ENCODE results near the gene SYT13. TPM values are rescaled to one million over a fixed set of nuclear protein-coding genes. Genes with fewer than 3 reads are reported as not detected.

SYT13 gene
- total and polyA plus RNA-seq, 2 of the 4 experiments (the other 2 are of a cell fraction): not detected

GRCh38 chr11:45237711-45238315 lies 48.3 kb downstream of the SYT13 start:
- in situ Hi-C loops (cut with MboI; ENCODE audit: low sequenced_read_pairs): no loop called here
- H3K14ac ChIP-seq (replicated peaks; ENCODE audit: low read depth, low read length): no peak overlapping the region
- H3K27ac ChIP-seq (ENCODE audit: insufficient read depth, low read length): no peak overlapping the region
- no peak overlapping the region for H3K23ac ChIP-seq (ENCODE audit: low read depth, low read length)
- BruUV-seq (replicated peaks): no TSS peak
- intact Hi-C loops (cut with micrococcal nuclease): no loop called here
- ChIA-PET POLR2A (ENCODE audit: unreplicated experiment) (no interaction called here), CTCF (no interaction called here)
- H3K27me3 ChIP-seq (ENCODE audit: control insufficient read depth, insufficient read depth, low read length): peaks cover 15% of the 10 kb centered on the region; the same call in 1 of the 2 replicates
- H3K4me1 ChIP-seq (ENCODE audit: control insufficient read depth, insufficient read depth, low read length): no peaks in the 10 kb centered on the region
- no peak overlapping the region for H4K8ac ChIP-seq (ENCODE audit: low read depth in 2 of 2, low read length in 2 of 2)
- no peaks in the 10 kb centered on the region for H3K36me3 ChIP-seq (ENCODE audit: control insufficient read depth, insufficient read depth, low read length)
- H3K9me3 ChIP-seq (ENCODE audit: control insufficient read depth, insufficient read depth, low read length): no peaks in the 10 kb centered on the region
- H3K56ac ChIP-seq (ENCODE audit: extremely low read depth, insufficient read depth, low read length): no peak overlapping the region
- TF ChIP-seq NFE2L2 (IDR thresholded peaks at IDR 0.05; ENCODE audit: low read depth, low read length): no peak
- TF ChIP-seq MAFK (IDR thresholded peaks at IDR 0.05; ENCODE audit: low read depth, low read length): no peak
- no peak for TF ChIP-seq RAD21 (IDR thresholded peaks at IDR 0.05; ENCODE audit: low read length)
- no peak for TF ChIP-seq RFX5 (IDR thresholded peaks at IDR 0.05; ENCODE audit: low read depth, low read length)
- no peak overlapping the region for H2AK5ac ChIP-seq (ENCODE audit: low read depth, low read length)
- DNase-seq (no peak), ATAC-seq (ENCODE audit: low read depth) (no peak)
- no peak overlapping the region for H2BK20ac ChIP-seq (ENCODE audit: low read depth, low read length)
- H2AFZ ChIP-seq (replicated peaks; ENCODE audit: low read length, poor library complexity): no peak overlapping the region
- no peak overlapping the region for H3K4me3 ChIP-seq (ENCODE audit: insufficient read depth, low read depth, low read length)
- H3K4ac ChIP-seq (ENCODE audit: low read depth, low read length): no peak overlapping the region
- H4K5ac ChIP-seq (ENCODE audit: low read depth, low read length): no peak overlapping the region
- no peaks in the 10 kb centered on the region for H4K20me1 ChIP-seq (ENCODE audit: insufficient read depth, low read length)
- H3K9ac ChIP-seq (ENCODE audit: low read depth, low read length): no peak overlapping the region
- dilution Hi-C loops (cut with HindIII; ENCODE audit: low sequenced_read_pairs, unreplicated experiment): no loop called here
- no peak overlapping the region for H2BK15ac ChIP-seq (ENCODE audit: low read depth, low read length)
- no peaks in the 10 kb centered on the region for H3K79me1 ChIP-seq (ENCODE audit: low read depth in 1 of 2, low read length in 2 of 2)
- H4K91ac ChIP-seq (ENCODE audit: insufficient read depth, low read depth, low read length): no peak overlapping the region
- no peak overlapping the region for H2BK120ac ChIP-seq (ENCODE audit: low read depth, low read length)
- no peak overlapping the region for H2BK5ac ChIP-seq (ENCODE audit: low read depth, low read length, poor library complexity, severe bottlenecking)
- H3K18ac ChIP-seq (ENCODE audit: low read depth, low read length): no peak overlapping the region
- no CpG with 5 or more reads among the region's 4 CpGs for WGBS, 2 experiments (ENCODE audit: extremely low coverage in 2 of 2, insufficient read length in 1 of 2)
- H3K4me2 ChIP-seq (ENCODE audit: low read depth, low read length): no peak overlapping the region
- no peaks in the 10 kb centered on the region for H3K9me1 ChIP-seq (ENCODE audit: insufficient read depth, low read length)
- H2AK9ac ChIP-seq (replicated peaks; ENCODE audit: low read depth, low read length, poor library complexity): no peak overlapping the region
